ENCODE measurements around the gene ZNF24.

GRCh38 chr18:35322486-35323458 lies 21.4 kb downstream of the ZNF24 start:
- TF ChIP-seq POLR2A (IDR thresholded peaks at IDR 0.05) (no peak), CTCF (IDR thresholded peaks at IDR 0.05) (no peak)
